Measurements from ENCODE around the gene EXOC4. TPM values are rescaled to one million over a fixed set of nuclear protein-coding genes. Genes with fewer than 3 reads are reported as not detected.

EXOC4 gene
- total RNA-seq, 4 donors from 2014 or later, result 52.4 to 82.2 (median 67.0) TPM

- WGBS, 2 donors, result 60 to 68% methylated on average over 4 of the region's 4 CpGs
- H3K4me3 ChIP-seq (ENCODE audit: low read depth, poor library complexity, severe bottlenecking), result no peak overlapping the region
- no peak for TF ChIP-seq POLR2A (IDR thresholded peaks at IDR 0.05)
- TF ChIP-seq, protein P1, sequence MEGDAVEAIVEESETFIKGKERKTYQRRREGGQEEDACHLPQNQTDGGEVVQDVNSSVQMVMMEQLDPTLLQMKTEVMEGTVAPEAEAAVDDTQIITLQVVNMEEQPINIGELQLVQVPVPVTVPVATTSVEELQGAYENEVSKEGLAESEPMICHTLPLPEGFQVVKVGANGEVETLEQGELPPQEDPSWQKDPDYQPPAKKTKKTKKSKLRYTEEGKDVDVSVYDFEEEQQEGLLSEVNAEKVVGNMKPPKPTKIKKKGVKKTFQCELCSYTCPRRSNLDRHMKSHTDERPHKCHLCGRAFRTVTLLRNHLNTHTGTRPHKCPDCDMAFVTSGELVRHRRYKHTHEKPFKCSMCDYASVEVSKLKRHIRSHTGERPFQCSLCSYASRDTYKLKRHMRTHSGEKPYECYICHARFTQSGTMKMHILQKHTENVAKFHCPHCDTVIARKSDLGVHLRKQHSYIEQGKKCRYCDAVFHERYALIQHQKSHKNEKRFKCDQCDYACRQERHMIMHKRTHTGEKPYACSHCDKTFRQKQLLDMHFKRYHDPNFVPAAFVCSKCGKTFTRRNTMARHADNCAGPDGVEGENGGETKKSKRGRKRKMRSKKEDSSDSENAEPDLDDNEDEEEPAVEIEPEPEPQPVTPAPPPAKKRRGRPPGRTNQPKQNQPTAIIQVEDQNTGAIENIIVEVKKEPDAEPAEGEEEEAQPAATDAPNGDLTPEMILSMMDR (IDR thresholded peaks at IDR 0.05), result no peak
- intact Hi-C loops (cut with DNase I; ENCODE audit: low total_unique reads), result no loop called here
- DNase-seq (ENCODE audit: low spot score in 2 of 2), result no peak
Observed at GRCh38 chr7:133364959-133365690, 112.2 kb downstream of the EXOC4 start.

- H3K4me3 ChIP-seq (ENCODE audit: low read depth, poor library complexity, severe bottlenecking), result no peak overlapping the region
- TF ChIP-seq, protein P1 (IDR thresholded peaks at IDR 0.05), result no peak
- no peak for TF ChIP-seq POLR2A (IDR thresholded peaks at IDR 0.05)
- DNase-seq (ENCODE audit: low spot score in 2 of 2), result no peak
- intact Hi-C loops (cut with DNase I; ENCODE audit: low total_unique reads), result no loop called here
- WGBS, 2 donors, result 40 to 47% methylated on average over 3 of the region's 3 CpGs
Observed at GRCh38 chr7:133365917-133366316, 113.0 kb downstream of the EXOC4 start.

GRCh38 chr7:133367561-133367960, 114.7 kb downstream of the EXOC4 start:
- WGBS, 2 donors, result 85 to 86% methylated on average over 3 of the region's 3 CpGs
- no peak overlapping the region for H3K4me3 ChIP-seq (ENCODE audit: low read depth, poor library complexity, severe bottlenecking)
- TF ChIP-seq, protein P1 (IDR thresholded peaks at IDR 0.05), result no peak
- TF ChIP-seq POLR2A (IDR thresholded peaks at IDR 0.05), result no peak
- intact Hi-C loops (cut with DNase I; ENCODE audit: low total_unique reads), result no loop called here
- no peak for DNase-seq (ENCODE audit: low spot score in 2 of 2)

GRCh38 chr7:133369130-133369529, 116.3 kb downstream of the EXOC4 start:
- intact Hi-C loops (cut with DNase I; ENCODE audit: low total_unique reads), result no loop called here
- TF ChIP-seq, protein P1 (IDR thresholded peaks at IDR 0.05), result no peak
- TF ChIP-seq POLR2A (IDR thresholded peaks at IDR 0.05), result no peak
- no peak for DNase-seq (ENCODE audit: low spot score in 2 of 2)
- WGBS, 2 donors, result 89% methylated on average over 3 of the region's 3 CpGs
- H3K4me3 ChIP-seq (ENCODE audit: low read depth, poor library complexity, severe bottlenecking), result no peak overlapping the region

DNA sequence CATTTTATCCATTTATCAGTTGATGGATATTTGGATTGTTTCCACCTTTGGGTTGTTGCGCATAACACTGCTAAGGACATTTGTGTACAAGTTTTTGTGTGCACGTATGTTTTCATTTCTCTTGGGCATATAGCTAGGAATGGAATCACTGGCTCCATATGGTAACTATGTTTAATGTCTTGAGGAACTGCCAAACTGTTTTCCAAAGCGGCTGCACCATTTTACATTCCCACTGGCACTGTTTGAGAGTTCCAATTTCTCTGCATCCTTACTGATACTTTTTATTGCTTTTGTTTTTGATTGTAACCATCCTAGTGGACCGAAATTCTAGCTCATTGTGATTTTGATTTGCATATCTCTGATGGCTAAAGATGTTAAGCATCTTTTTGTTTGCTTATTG, 118.7 kb downstream of the EXOC4 start:
- no peak for DNase-seq (ENCODE audit: low spot score in 2 of 2)
- intact Hi-C loops (cut with DNase I; ENCODE audit: low total_unique reads), result no loop called here
- TF ChIP-seq, protein P1 (IDR thresholded peaks at IDR 0.05), result no peak
- TF ChIP-seq POLR2A (IDR thresholded peaks at IDR 0.05), result no peak
- no peak overlapping the region for H3K4me3 ChIP-seq (ENCODE audit: low read depth, poor library complexity, severe bottlenecking)
- 94 to 96% methylated on average over 4 of the region's 4 CpGs for WGBS, 2 donors

GRCh38 chr7:133372337-133372736, 119.5 kb downstream of the EXOC4 start:
- intact Hi-C loops (cut with DNase I; ENCODE audit: low total_unique reads), result no loop called here
- WGBS, 2 donors, result 60 to 71% methylated on average over 1 of the region's 1 CpG
- DNase-seq (ENCODE audit: low spot score in 2 of 2), result no peak
- no peak overlapping the region for H3K4me3 ChIP-seq (ENCODE audit: low read depth, poor library complexity, severe bottlenecking)
- TF ChIP-seq, protein P1 (IDR thresholded peaks at IDR 0.05), result no peak
- TF ChIP-seq POLR2A (IDR thresholded peaks at IDR 0.05), result no peak

Measured in lower leg skin (tissue), 4 donors.